ENCODE data around the gene TPM1.

GRCh38 chr15:63111481-63111880, 68.9 kb downstream of the TPM1 start:
- TF ChIP-seq, protein P1, sequence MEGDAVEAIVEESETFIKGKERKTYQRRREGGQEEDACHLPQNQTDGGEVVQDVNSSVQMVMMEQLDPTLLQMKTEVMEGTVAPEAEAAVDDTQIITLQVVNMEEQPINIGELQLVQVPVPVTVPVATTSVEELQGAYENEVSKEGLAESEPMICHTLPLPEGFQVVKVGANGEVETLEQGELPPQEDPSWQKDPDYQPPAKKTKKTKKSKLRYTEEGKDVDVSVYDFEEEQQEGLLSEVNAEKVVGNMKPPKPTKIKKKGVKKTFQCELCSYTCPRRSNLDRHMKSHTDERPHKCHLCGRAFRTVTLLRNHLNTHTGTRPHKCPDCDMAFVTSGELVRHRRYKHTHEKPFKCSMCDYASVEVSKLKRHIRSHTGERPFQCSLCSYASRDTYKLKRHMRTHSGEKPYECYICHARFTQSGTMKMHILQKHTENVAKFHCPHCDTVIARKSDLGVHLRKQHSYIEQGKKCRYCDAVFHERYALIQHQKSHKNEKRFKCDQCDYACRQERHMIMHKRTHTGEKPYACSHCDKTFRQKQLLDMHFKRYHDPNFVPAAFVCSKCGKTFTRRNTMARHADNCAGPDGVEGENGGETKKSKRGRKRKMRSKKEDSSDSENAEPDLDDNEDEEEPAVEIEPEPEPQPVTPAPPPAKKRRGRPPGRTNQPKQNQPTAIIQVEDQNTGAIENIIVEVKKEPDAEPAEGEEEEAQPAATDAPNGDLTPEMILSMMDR (IDR thresholded peaks at IDR 0.05): no peak
- no peak for TF ChIP-seq POLR2AphosphoS5 (IDR thresholded peaks at IDR 0.05)

Measured in breast epithelium (tissue), 3 donors.